HG03039 (cell line): ENCODE results near the gene PSMB9.
"Not testable (repeated sequence)": the region's sequence is repeated elsewhere in the genome, so short reads cannot be mapped to it uniquely, and the experiment has no call there.

Experiments used
- ATAC-seq: cut with Tn5 transposase; IDR thresholded peaks from one replicate; pipeline ENCODE4 v1.9.1; 2021; ENCODE audit warnings: mild to moderate bottlenecking, moderate library complexity; ENCODE audit not compliant: unreplicated experiment

The PSMB9 gene

DNA sequence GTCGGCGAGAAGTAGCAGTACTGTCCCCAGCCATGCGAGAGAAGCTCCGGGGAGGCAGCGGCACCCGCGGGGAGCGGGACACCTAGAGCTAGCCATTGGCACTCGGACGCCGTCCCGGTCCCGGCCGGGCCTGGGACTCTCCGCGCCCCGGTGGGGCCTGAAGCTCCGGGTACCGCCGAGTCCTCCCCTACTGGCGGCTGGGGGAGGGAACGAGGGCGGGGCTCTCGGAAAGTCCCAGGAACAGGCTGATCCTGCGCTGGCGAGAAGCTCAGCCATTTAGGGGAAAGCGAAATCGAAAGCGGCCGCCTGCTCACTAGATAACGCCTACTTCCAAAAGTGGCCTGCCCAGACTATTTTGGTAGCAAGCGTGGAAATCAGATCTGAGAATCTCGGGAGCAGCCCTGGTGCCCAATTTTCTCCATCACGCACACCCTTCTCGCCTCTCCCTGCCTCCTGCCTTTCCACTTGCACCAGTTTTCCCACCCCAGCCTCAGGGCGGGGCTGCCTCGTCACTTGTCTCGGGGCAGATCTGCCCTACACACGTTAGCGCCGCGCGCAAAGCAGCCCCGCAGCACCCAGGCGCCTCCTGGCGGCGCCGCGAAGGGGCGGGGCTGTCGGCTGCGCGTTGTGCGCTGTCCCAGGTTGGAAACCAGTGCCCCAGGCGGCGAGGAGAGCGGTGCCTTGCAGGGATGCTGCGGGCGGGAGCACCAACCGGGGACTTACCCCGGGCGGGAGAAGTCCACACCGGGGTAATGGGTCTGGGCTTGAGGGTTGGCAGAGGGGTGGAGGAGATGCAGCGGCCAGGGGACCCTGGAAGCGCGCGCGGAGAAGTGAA lies at the start of gene PSMB9, which contains the start of gene TAP1:
Gene PSMB9 (plus strand): TSS at position 652 of the 835 bp plus-strand sequence. CDS start 38 bp downstream, at position 690.
Gene TAP1 (minus strand): TSS at position 164 of the 835 bp plus-strand sequence. CDS start 68 bp downstream, at position 96.
- peak; percentile 73 for ATAC-seq

DNA sequence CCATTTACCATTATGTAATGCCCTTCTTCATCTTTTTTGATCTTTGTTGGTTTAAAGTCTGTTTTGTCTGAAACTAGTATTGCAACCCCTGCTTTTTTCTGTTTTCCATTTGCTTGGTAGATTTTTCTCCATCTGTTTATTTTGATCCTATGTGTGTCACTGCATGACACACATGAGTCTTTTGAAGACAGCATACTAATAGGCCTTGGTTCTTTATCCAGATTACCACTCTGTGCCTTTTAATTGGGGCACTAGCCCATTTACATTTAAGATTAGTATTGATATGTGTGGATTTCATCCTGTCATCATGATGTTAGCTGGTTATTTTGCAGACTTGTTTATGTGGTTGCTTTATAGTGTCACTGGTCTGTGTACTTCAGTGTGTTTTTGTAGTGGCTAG lies 48.6 kb upstream of the PSMB9 start:
- not testable (repeated sequence) for ATAC-seq

DNA sequence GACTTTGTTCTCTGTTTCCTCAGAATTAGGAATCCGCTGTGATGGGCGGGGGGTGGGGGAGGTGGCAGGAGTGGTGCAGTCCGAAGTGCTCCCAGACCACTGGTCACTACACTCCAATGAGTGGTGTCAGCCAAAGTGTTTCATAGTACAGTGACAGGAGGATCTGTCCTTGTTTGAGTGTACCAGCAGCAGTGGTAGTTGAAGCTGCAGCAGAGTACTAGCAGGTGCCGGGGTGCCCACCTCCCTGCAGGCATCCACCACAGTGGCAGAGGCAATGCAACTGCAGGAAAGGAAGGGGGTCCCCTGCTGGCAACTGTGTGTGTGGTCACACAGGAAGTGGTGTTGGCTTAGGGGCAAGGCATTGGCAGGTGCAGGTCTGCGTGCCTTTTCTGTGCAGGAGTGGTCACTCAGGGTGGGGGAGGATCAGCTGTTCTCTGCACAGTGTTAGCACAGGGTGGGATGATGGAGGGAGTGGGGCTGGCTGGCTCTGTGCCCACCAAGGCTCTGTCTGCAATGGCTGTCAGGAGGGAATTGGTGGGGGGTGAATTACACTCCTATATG lies 46.9 kb upstream of the PSMB9 start:
- ATAC-seq, result no peak

DNA sequence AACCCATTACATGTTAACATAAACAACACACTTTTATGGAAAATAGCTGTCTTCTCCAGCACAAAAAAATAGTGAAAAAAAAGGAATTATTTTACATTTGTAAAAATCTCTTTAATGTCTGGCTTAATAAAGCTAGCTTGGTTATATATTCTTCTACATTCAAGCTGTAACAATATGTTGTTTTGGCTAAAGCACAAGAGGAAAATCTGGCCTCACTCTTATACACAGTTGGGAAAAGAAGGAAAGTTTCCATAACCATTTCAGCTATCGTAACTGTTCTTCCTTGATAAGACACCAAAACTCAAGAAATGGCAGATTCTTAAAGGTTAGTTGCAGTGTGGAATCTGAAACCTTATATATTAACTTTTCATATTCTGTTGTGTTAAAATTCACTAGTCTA lies 44.8 kb upstream of the PSMB9 start:
- ATAC-seq, result no peak

DNA sequence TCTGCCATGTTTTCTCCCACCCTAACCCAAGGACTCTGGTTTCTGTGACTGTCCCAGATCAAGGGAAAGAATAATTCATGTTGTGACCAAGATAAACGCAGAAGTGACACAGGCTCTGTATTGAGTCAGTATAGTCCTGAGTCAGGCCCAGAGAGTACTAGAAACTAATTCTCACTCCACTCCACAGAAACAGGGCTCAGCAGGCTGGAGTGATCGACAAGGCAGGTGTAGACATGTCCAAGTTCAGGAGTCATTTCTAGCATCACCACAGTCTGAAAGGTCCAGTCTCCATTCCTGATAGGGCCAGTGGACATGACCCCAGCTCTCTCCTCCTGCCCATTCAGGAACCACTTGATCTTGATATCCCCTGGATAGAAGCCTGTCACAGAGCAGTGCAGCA lies 39.8 kb upstream of the PSMB9 start:
- ATAC-seq, result no peak

DNA sequence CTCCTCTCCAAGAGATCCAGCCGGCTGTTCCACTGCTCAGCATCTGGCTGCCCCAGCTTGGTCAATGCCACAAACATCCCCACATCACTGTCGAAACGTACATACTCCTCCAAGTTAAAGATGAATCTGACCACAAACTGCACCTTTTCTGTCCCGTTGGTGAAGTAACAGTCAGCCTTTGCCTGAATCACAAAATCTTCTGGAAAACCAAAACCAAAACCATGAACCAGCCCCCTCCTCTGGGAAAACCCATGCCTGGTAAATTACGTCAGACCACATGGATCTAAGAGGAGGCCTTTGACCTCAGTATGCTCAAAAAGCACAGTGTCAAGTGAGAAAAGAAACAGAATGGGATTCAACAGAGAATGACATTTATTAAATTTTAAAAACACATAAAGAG lies 38.9 kb upstream of the PSMB9 start:
- ATAC-seq, result no peak

DNA sequence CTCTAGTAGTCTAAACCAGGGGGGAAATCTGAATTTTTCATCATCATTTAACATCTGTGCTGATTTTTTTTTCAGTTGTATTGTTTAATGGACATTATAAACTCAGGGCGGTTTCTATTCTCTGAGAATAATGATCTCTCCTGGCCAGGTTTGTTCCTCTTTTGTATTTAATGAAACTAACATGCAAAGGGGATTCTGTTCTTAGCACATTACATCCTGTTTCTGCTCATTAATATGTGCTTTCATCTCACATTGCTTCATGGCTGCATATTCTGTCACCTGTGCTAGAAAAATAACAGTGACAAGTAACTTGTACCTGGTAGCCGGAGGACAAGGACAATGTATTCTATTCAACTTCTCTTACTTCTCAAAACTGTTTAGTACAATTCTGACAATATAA lies 38.0 kb upstream of the PSMB9 start:
- no peak for ATAC-seq

DNA sequence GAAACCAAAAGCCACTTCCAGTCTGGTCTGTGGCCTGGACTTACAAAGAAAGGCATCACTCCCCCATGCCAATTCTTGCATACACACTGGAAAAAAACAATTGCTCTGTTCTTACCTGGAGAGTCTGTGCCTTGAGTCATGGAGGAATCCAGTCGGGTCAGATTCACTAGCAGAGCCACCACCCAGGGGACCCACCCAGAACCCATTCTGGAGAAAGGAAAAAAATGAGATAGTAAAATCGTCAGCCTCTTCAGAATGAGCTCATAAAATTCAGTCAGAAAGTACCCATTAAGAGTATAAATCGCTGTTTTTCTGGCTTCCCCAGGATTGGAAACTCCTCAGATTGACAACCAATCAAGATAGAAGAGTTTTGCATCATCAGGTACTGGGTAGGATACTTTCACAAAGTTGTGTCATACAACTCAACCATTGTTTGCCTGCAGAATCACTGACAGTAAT lies 37.2 kb upstream of the PSMB9 start, which contains the start of gene HLA-DOB:
Gene HLA-DOB (minus strand): TSS at position 257 of the 459 bp plus-strand sequence. CDS start 51 bp downstream, at position 206.
- ATAC-seq, result no peak

DNA sequence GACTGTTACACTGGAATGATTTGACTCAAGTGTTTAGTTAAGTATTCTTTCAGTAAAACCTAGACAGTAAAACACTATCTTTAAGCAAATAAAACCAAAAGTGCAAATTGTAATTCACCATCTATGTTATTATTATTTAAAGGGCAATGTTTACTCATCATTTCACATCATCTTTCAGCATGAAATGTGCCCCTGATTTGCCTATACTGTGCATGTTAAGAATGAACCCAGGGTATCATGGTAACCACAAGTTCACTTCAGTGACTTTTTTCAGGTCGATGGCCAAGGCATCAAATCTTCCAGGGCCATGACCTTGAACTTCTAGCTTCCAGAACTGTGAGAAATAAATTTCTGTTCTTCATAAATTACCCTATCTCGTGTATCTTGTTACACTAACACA lies 35.1 kb upstream of the PSMB9 start:
- ATAC-seq, result no peak

DNA sequence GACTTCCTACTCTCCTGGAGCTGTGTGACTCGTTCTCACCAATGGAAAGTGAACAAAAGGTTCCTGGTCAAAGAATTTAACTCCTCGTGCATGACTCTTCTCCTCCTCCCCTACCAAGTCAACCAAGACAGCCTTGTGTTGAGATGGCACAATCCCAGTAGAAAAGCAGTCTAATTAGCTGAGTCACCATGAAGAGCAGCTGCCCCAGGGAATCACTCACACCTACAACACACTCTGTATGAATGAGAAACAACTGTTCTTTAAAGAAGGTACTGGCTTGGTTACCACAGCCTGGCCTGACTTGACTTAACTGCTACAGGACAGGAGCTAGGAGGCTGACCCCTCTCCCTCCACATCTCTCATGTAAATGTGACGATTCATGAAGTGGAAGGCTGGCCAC lies 34.3 kb upstream of the PSMB9 start:
- ATAC-seq, result no peak

DNA sequence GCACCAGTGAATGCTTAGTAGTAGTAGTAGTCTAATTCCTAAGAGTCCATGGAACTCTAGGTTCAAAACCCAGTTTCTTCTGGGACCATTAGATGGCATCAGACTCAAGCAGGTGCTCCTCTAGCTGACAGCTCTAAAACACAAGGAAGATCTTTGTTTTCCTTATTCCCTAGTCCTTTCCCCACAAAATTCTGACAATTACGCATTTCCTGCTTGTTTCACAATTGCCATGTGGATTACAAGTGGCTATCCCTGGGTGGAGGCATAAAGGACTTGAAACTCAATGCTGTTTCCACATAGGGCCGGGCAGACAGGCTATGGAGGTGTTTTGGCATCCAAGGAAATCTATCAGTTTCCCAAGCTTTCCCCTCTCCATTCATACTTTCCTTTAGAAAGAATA lies 28.0 kb upstream of the PSMB9 start:
- ATAC-seq, result no peak

DNA sequence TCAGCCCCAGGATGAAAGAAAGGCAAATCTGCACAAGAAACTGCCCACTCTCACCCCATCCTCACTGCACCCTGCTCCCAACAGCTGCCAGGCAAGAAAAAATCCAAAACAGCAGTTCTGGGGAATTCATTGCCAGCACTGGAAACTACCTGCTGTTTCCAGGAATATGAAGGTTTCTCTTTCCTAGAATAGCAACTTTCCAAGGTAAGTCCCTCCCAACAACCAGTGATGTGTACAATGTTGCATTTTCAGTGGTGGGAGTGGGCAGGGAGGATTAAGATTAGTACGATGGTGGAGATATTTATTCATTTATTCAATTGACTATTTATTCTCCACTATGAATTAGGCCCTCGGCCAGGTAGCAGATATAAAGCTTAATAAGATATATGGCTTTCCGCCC lies 27.0 kb upstream of the PSMB9 start:
- ATAC-seq, result no peak

DNA sequence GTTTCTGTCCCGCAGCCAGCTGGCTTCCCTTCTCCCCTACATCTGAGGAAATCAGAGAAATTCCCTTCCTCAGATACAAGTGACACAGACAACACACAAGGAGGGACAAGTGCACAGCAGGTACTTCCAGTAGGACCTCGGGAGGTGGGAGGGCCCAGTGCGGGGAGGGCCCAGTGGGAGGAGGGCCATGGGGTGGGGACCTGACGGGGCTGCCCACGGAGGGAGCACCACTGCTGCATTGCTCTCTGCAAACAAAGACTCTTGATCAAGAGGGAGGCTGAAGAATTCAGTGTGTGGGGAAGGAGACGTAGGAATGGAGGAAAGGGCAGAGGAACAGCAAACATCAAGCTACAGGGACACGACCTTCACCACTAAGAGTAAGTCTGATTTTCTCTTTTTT lies 24.5 kb upstream of the PSMB9 start:
- ATAC-seq, result no peak

DNA sequence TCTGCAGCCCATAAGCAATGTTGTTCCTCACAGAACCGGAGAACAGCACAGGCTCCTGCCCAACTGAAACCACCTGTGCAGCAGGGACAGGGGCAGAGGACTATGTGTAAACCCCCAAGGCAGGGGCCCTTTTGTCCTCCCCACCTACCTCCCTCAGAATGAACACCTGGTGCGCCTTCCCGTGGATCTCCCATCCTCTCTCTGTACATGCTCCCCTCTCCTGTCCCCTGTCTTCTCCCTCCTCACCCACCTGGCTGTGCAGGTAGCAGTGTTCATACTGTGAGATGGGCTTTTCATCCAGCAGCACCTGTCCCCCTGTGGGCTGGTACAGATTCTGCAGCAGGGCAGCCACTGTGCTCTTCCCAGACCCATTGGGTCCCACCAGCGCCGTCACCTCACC lies 24.0 kb upstream of the PSMB9 start:
- ATAC-seq, result no peak

DNA sequence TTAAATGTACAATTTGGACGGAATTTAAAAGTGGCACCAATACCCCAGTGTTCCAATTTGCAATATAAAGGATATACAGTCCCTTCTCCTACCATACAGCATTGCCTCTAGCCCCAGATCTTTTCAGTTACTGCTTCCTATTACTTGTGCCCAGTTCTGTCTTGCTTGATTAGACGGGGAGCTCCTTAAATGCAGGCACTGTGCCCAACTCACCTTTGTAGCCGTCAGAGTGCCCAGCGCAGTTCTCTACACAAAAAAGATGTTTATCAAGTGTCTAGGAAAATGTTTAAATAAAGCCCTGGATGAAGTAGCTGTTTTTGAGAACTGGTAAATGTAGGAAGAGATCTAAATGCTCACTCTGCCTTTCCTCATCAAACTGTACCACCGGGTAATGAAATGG lies 23.1 kb upstream of the PSMB9 start:
- no peak for ATAC-seq

DNA sequence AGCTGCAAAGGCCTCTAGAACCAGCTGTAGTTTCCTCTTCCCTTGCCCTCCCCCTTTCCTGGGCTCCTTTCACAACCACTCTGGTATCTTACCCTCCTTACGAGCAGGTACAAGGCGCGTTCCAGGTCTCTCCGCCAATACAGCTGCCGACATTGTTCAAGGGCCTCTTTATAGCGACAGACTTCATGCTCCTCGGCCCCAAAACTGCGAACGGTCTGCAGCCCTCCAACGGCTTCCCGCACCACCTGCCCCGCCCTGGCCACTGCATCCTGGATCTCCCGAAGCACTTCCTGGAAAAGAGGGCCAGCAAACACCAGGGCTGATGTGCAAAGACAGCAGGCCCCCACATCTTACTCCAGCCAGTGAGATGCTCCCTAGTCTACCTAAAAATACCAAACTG lies 21.5 kb upstream of the PSMB9 start:
- ATAC-seq, result no peak

DNA sequence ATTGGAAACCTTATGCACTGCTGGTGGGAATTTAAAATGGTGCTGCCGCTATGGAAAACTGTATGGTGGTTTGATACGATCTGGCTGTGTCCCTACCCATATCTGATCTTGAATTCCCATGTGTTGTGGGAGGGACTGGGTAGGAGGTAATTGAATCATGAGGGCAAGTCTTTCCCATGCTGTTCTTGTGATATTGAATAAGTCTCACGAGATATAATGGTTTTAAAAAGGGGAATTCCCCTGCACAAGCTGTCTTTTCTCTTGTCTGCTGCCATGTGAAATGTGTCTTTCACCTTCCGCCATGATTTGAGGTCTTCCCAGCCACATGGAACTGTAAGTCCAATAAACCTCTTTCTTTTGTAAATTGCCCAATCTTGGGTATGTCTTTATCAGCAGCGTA lies 20.3 kb upstream of the PSMB9 start:
- ATAC-seq, result no peak

DNA sequence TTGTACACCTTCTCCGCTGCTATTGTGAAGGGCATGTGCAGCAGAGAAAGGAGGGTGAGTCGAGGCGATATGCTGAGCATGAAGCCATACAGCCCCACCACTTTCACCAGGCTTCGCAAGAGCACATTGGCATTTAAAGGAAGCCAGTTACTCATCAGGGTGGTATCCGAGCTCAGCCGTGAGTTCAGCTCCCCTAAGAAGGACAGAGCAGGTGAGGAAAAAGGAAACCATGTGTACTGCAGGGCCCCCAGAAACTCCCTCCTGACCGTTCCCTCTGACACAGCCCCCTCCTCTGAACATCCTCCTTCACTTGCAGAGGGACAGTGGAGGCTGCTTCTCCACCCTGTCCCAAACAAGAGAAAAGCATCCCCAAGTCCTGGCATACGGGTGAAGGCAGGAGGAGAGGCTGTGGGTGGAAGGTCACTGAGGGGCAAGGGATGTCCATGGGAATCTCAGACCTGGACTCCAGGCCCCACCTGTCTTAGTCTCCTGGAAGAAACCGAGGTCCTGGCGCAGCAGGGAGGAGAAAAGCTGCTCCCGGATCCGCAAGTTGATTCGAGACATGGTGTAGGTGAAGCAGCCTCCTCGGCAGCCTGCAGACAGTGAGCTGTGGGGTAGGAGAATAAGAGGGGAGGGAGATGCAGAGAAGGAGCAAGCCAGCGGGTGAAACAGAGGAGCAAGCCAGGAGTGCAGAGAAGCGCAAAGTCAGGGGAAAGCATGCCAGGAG lies 18.7 kb upstream of the PSMB9 start:
- ATAC-seq, result no peak

DNA sequence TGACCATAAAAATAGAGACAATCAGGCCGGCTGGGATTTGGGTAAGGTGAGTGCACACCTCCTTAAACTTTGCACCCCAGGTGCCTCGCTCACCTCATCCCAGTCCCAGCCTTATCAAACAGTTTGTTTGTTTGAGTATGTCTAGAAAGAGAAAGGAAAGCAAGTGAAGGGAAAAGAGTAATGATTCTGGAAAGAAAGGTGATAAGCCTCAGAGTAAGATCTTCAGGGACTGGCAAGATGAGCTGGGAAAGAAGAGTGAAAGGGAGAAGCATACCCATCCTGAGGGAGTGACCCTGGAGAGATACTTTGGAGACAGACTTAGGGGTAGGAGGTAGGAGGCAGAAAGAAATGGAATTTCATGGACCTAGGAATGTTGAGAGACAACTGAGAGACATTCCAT lies 17.1 kb upstream of the PSMB9 start:
- no peak for ATAC-seq

DNA sequence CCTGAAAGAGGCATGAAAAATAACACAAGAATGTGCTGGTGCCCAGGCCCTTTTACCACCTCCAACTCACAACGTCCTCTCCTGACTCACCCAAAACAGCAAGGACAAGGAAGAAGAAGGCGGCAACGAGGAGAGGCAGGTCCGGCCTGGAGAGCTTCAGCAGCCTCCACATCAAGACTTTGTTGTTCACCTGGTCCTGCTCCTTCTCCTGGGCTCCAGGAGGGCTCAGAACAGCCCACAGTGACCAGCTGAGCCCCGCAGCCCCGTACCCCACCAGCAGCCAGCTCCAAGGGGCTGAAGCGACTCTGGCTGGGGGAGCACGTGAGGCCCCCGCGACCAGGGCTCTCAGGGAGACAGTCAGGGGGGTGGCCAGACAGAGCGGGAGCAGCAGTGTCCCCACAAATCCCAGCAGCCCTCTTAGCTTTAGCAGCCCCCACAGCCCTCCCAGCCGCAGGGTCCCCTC lies 16.3 kb upstream of the PSMB9 start:
- no peak for ATAC-seq

DNA sequence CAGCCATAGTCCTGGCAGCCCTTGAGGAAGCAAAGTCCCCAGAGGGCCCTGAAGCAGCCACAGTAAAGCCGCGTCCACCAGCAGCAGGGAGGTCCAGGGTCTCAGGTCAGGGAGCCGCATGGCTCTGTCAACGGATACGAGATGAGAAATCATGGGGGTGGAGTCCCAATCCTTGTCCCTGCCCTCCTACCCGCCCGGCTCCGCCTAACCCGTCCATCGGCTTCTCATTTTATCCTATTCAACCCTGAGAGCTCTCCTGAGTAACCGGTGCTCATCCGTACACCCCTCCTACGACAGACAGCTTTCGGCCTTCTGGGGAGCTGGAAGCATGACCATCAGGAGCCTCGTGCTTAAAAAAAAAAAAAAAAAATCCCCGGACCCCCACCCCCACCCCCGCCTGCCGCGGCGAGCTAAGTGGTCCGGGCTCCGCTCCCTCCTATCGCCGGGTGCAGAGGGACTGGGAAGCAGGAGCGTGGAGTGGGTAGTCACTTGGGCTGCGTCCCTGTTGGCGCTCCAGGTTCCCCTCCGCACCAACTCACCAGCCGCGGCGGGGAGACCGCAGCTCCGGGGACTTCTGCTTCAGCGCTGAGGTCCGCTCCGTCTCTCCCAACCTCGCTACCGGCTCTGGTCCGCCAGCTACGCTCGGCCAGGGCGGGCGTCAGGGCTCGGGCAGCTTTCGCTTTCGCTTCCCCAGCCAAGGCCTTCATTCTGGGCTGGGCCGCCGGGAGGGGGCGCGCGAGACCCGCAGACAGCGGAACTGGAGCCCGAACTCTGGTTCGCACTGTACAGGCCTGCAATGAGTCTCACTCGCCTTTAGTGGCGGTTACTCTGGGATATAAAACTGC lies 15.7 kb upstream of the PSMB9 start, which contains the start of gene TAP2:
Gene TAP2 (minus strand): TSS at position 626 of the 845 bp plus-strand sequence. CDS start 506 bp downstream, at position 120.
- ATAC-seq, result peak; percentile 75
